Neural progenitor cell (in vitro differentiated cells): ENCODE results near the gene MEG3. TPM values are rescaled to one million over a fixed set of nuclear protein-coding genes. Genes with fewer than 3 reads are reported as not detected.

Experiments used
- DNase-seq: peaks from one replicate; pipeline ENCODE4 v3.0.0-alpha.2; 2016; ENCODE audit warnings: low spot score
- H2AFZ ChIP-seq: fragments of 200-600 bp; sonication (generic); replicated peaks from 2 replicates; pipeline ENCODE4 v1.6.1; 2016; ENCODE audit warnings: antibody characterized with exemption
- H3F3A ChIP-seq: fragments of 200-600 bp; sonication (generic); 2 replicates; pipeline ENCODE4 v1.6.1; 2016; ENCODE audit warnings: antibody characterized with exemption, low read depth
- H3K27ac ChIP-seq: fragments of 200-600 bp; sonication (generic); 2 replicates; pipeline ENCODE4 v1.5.1; 2016; ENCODE audit warnings: mild to moderate bottlenecking
- H3K27me3 ChIP-seq: fragments of 200-600 bp; sonication (generic); 2 replicates; pipeline ENCODE4 v1.6.1; 2016; ENCODE audit warnings: mild to moderate bottlenecking, moderate library complexity
- H3K36me3 ChIP-seq: fragments of 200-600 bp; sonication (generic); 2 replicates; pipeline ENCODE4 v1.5.1; 2016
- H3K4me1 ChIP-seq: fragments of 200-600 bp; sonication (generic); 2 replicates; pipeline ENCODE4 v1.6.1; 2016; ENCODE audit warnings: mixed run types
- H3K4me2 ChIP-seq: fragments of 200-600 bp; sonication (generic); 2 replicates; pipeline ENCODE4 v1.6.1; 2016
- H3K4me3 ChIP-seq: fragments of 200-600 bp; sonication (generic); 2 replicates; pipeline ENCODE4 v1.5.1; 2016
- H3K79me2 ChIP-seq: fragments of 200-600 bp; sonication (generic); 2 replicates; pipeline ENCODE4 v1.6.1; 2016; ENCODE audit warnings: low read depth
- H3K9ac ChIP-seq: fragments of 200-600 bp; sonication (generic); 2 replicates; pipeline ENCODE4 v1.6.1; 2016
- H3K9me3 ChIP-seq: fragments of 200-600 bp; sonication (generic); 2 replicates; pipeline ENCODE4 v1.5.1; 2016; ENCODE audit warnings: low read depth
- H4K20me1 ChIP-seq: fragments of 200-600 bp; sonication (generic); 2 replicates; pipeline ENCODE4 v1.6.1; 2016; ENCODE audit warnings: low read depth
- H3K27ac Mint-ChIP-seq: 3 replicates; pipeline ENCODE4 v1.8.0; 2021; ENCODE audit warnings: mixed read lengths
- H3K27me3 Mint-ChIP-seq: 2 replicates; pipeline ENCODE4 v1.8.0; 2022; ENCODE audit warnings: low read depth, mild to moderate bottlenecking, inconsistent platforms, moderate library complexity, mixed read lengths; ENCODE audit not compliant: insufficient read depth
- H3K36me3 Mint-ChIP-seq: 3 replicates; pipeline ENCODE4 v1.8.0; 2021; ENCODE audit warnings: mixed read lengths
- H3K4me1 Mint-ChIP-seq: 3 replicates; pipeline ENCODE4 v1.8.0; 2021; ENCODE audit warnings: mixed read lengths
- H3K4me3 Mint-ChIP-seq: 3 replicates; pipeline ENCODE4 v1.8.0; 2021; ENCODE audit warnings: mild to moderate bottlenecking, moderate library complexity, mixed read lengths
- H3K9me3 Mint-ChIP-seq: 3 replicates; pipeline ENCODE4 v1.8.0; 2020; ENCODE audit warnings: mixed read lengths
- EZH2 ChIP-seq: fragments of 200-600 bp; sonication (generic); IDR thresholded peaks from 2 replicates; pipeline ENCODE4 v1.6.1; 2017; ENCODE audit warnings: antibody characterized with exemption, mild to moderate bottlenecking, moderate library complexity
- EZH2phosphoT487 ChIP-seq: fragments of 200-600 bp; sonication (generic); IDR thresholded peaks from 2 replicates; pipeline ENCODE4 v1.6.1; 2017; ENCODE audit warnings: antibody characterized with exemption
- total RNA-seq: library from RNA; depleted of rRNA; stranded (reverse); fragments of >200 nt; gene quantifications from 2 replicates; pipeline ENCODE4 v1.2.3, GENCODE V29; 2015; ENCODE audit warnings: low replicate concordance
- TF ChIP-seq, protein P1 (sequence below): fragments of 200-600 bp; sonication (generic); IDR thresholded peaks from 2 replicates; pipeline ENCODE4 v1.5.1; 2017; ENCODE audit warnings: antibody characterized with exemption, mild to moderate bottlenecking

The MEG3 gene
- total RNA-seq, 1 donor from 2014 or later, result 10.6 TPM

DNA sequence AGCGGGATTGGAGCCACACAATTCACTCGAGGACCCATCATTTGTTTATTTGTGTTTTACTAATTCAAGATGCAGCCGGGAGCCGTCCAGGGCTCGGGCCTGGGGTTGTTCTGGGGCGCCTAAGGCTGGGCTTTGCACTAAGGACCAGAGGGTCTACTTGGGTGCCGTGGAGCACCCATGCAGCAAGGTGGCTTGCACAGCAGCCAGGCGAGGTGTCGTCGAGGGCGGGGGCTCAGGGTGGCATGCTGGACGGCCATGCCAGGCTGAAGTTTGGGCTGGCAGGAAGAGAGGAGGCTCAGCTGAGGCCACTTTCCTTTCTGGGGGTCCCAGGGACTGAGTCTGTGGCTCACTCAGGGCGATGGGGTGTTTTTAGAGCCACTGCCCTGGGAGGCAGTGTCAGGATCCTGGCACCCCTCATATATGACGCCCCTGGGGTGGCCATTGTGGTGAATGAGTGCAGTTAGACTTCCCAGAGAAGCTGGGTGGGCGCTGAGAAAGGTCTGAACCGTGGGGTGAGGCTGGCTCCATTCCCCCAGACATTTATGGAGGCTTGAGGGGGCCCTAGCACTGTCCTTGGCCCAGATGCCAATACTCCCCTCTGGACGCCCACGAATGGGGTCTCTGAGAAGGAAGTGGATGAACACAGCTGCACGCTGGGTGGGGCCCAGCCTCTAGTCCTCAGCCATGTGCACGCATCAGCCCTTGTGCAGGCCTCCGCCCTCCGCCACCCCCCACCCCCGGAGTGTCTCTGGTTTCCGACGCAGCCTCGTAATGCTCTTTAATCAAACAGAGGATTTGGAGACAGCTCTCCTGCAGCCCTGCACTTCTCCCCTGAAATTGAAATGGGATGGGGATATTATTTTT, 11.3 kb downstream of the MEG3 start:
- no peaks in the 10 kb centered on the region for H3K9me3 ChIP-seq
- no peaks in the 10 kb centered on the region for H3K79me2 ChIP-seq
- H2AFZ ChIP-seq, result no peak overlapping the region
- H3K9me3 Mint-ChIP-seq, result peaks cover 5% of the 10 kb centered on the region
- H3K9ac ChIP-seq, result no peak overlapping the region
- H3K4me2 ChIP-seq, result peak overlapping the region; percentile 65
- H3F3A ChIP-seq, result peaks cover 66% of the 10 kb centered on the region
- peaks cover 28% of the 10 kb centered on the region for H3K27me3 Mint-ChIP-seq
- H3K27ac ChIP-seq, result peak overlapping the region; percentile 100
- H3K4me1 Mint-ChIP-seq, result peaks cover 68% of the 10 kb centered on the region
- H3K36me3 Mint-ChIP-seq, result no peaks in the 10 kb centered on the region
- TF ChIP-seq, protein P1, sequence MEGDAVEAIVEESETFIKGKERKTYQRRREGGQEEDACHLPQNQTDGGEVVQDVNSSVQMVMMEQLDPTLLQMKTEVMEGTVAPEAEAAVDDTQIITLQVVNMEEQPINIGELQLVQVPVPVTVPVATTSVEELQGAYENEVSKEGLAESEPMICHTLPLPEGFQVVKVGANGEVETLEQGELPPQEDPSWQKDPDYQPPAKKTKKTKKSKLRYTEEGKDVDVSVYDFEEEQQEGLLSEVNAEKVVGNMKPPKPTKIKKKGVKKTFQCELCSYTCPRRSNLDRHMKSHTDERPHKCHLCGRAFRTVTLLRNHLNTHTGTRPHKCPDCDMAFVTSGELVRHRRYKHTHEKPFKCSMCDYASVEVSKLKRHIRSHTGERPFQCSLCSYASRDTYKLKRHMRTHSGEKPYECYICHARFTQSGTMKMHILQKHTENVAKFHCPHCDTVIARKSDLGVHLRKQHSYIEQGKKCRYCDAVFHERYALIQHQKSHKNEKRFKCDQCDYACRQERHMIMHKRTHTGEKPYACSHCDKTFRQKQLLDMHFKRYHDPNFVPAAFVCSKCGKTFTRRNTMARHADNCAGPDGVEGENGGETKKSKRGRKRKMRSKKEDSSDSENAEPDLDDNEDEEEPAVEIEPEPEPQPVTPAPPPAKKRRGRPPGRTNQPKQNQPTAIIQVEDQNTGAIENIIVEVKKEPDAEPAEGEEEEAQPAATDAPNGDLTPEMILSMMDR, result no peak
- TF ChIP-seq EZH2phosphoT487, result no peak
- no peak for TF ChIP-seq EZH2
- H4K20me1 ChIP-seq, result no peaks in the 10 kb centered on the region
- H3K27me3 ChIP-seq, result no peaks in the 10 kb centered on the region
- DNase-seq, result no peak
- no peak overlapping the region for H3K4me3 ChIP-seq
- H3K36me3 ChIP-seq, result no peaks in the 10 kb centered on the region
- H3K4me1 ChIP-seq, result peaks cover 62% of the 10 kb centered on the region
- peak overlapping the region; percentile 63 for H3K27ac Mint-ChIP-seq
- peak overlapping the region; percentile 52 for H3K4me3 Mint-ChIP-seq

DNA sequence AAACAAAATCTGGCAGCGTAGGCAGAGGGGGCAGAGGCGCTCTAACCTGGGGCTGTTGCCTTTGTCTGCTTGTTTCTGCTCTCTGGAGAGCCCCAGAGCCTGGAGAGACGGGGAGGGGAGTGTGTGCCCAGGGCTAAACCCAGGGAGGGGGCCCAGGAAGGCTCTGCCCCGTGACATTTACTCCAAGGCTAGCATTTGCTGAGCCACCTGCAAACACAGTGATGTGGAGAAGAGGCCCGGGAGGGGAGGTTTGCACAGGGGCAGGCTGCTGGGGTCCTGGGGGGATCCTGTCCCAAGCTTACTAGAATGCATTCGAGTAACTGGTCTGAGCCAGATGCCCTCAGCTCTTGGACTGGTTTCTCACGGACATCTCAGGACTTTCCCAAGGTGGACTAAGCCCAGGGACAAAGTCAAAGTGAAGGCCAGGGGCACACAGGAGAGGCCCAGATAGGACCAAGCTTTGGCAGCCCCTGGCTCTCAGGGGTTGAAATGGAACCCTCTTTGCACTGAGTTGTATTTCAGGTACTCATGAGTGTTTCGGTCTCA, 12.0 kb downstream of the MEG3 start:
- H2AFZ ChIP-seq, result no peak overlapping the region
- no peaks in the 10 kb centered on the region for H3K79me2 ChIP-seq
- no peaks in the 10 kb centered on the region for H3K27me3 ChIP-seq
- no peaks in the 10 kb centered on the region for H3K36me3 ChIP-seq
- Mint-ChIP-seq H3K4me1 (peaks cover 68% of the 10 kb centered on the region), H3K9me3 (peaks cover 3% of the 10 kb centered on the region), H3K36me3 (no peaks in the 10 kb centered on the region), H3K27ac (peak overlapping the region; percentile 63), H3K4me3 (peak overlapping the region; percentile 52), H3K27me3 (peaks cover 27% of the 10 kb centered on the region)
- peaks cover 65% of the 10 kb centered on the region for H3F3A ChIP-seq
- peaks cover 67% of the 10 kb centered on the region for H3K4me1 ChIP-seq
- no peak overlapping the region for H3K4me3 ChIP-seq
- no peaks in the 10 kb centered on the region for H4K20me1 ChIP-seq
- TF ChIP-seq EZH2phosphoT487 (no peak), EZH2 (no peak)
- TF ChIP-seq, protein P1, result no peak
- DNase-seq, result no peak
- H3K4me2 ChIP-seq, result peak overlapping the region; percentile 65
- H3K27ac ChIP-seq, result peak overlapping the region; percentile 100
- H3K9me3 ChIP-seq, result no peaks in the 10 kb centered on the region
- no peak overlapping the region for H3K9ac ChIP-seq

DNA sequence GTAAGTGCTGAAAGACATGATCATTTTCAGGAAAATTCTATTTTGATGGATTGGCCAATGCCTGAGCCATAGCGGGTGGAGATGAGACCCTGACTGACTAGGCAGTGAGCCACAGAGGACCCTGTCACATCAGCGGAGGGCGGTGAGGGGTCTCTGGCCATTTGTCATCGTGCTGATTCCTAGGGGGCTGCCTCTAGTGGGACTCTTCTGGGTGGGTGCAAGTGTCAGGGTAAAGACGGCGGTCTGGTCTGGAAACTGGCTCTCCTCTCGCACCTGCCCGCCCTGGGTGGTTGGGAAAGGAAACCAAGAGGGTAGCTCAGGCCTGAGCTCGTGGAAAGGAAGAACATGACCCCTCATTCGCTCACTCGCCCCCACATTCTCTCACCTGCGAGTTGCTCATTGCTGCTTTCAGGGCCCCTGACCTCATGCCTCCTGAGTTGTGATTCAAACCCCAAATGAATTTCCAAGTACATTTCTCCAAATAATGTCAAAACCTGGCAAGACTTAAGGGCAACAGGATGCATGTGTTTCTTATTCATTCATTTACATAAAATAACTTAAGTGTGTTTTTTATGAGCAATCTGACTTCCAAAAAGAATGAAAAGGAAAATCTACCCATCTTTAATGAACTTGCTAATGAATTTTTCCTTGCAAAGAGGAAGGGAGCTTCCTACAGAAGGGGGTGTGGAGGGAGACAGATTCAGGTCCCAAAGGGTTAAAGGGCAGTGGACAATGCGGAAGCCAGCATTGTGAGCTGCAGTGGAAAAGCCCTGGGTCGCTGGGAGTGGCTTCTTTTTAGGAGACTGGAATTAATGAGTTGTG, 12.8 kb downstream of the MEG3 start:
- Mint-ChIP-seq H3K4me1 (peaks cover 70% of the 10 kb centered on the region), H3K9me3 (no peaks in the 10 kb centered on the region), H3K27me3 (peaks cover 26% of the 10 kb centered on the region), H3K36me3 (no peaks in the 10 kb centered on the region), H3K27ac (peak overlapping the region; percentile 95), H3K4me3 (peak overlapping the region; percentile 41)
- H3K9me3 ChIP-seq, result no peaks in the 10 kb centered on the region
- TF ChIP-seq, protein P1, result no peak
- TF ChIP-seq EZH2, result no peak
- TF ChIP-seq EZH2phosphoT487, result no peak
- H3K9ac ChIP-seq, result no peak overlapping the region
- no peaks in the 10 kb centered on the region for H3K27me3 ChIP-seq
- H3K4me2 ChIP-seq, result peak overlapping the region; percentile 65
- peak overlapping the region; percentile 100 for H3K27ac ChIP-seq
- no peaks in the 10 kb centered on the region for H4K20me1 ChIP-seq
- no peak overlapping the region for H3K4me3 ChIP-seq
- peaks cover 66% of the 10 kb centered on the region for H3K4me1 ChIP-seq
- peak; percentile 85 for DNase-seq
- H3F3A ChIP-seq, result peaks cover 60% of the 10 kb centered on the region
- H3K36me3 ChIP-seq, result no peaks in the 10 kb centered on the region
- no peak overlapping the region for H2AFZ ChIP-seq
- H3K79me2 ChIP-seq, result no peaks in the 10 kb centered on the region
